ENCODE data around the gene CLEC3B.

GRCh38 chr3:45084361-45084760, 58.3 kb downstream of the CLEC3B start:
- TF ChIP-seq CTCF (IDR thresholded peaks at IDR 0.05) (no peak), EZH2 (IDR thresholded peaks at IDR 0.05; ENCODE audit: borderline replicate concordance, insufficient read depth, low read depth, low read length, poor library complexity, severe bottlenecking) (no peak)

Data from B cell (primary cell).